Colonic mucosa (tissue), 4 donors: ENCODE data around the gene STARD10. TPM values are rescaled to one million over a fixed set of nuclear protein-coding genes. Genes with fewer than 3 reads are reported as not detected.

Experiments used
- DNase-seq: peaks from one replicate; pipeline ENCODE4 v3.0.0-alpha.2; 2020
- H3K27ac ChIP-seq: fragments of 200-600 bp; one replicate; pipeline ENCODE4 v1.8.0; 2021
- H3K27me3 ChIP-seq: fragments of 200-600 bp; one replicate; pipeline ENCODE4 v1.8.0; 2021
- H3K36me3 ChIP-seq: fragments of 200-600 bp; one replicate; pipeline ENCODE4 v1.8.0; 2021
- H3K4me1 ChIP-seq: fragments of 200-600 bp; one replicate; pipeline ENCODE4 v1.8.0; 2021; ENCODE audit warnings: mild to moderate bottlenecking
- H3K4me3 ChIP-seq: fragments of 200-600 bp; one replicate; pipeline ENCODE4 v1.8.0; 2021
- H3K9ac ChIP-seq, 2 donors: one replicate each; pipeline ENCODE4 v1.7.0; 2013; ENCODE audit warnings: control low read depth in 2 of 2, low read depth in 2 of 2, low read length in 2 of 2
- H3K9me3 ChIP-seq: fragments of 200-600 bp; one replicate; pipeline ENCODE4 v1.8.0; 2021
- intact Hi-C: fragments of 100-400 bp; cut with DNase I; formaldehyde crosslinking; loops from one replicate; pipeline ENCODE4 v1.14.1; 2022
- total RNA-seq, 2 donors: library from RNA; stranded (reverse); fragmentation: NEBNext Ultra II Directional in 1 of 2; extraction: Animal tissue kit (Norgen Biotek cat#: 25700) in 1 of 2; gene quantifications; one replicate each; pipeline ENCODE4 v1.2.1, GENCODE V29; 2021
- TF ChIP-seq, protein P1 (sequence below): fragments of 200-600 bp; IDR thresholded peaks from one replicate; pipeline ENCODE4 v1.8.0; 2022; ENCODE audit warnings: antibody characterized with exemption, mild to moderate bottlenecking
- donor health status: healthy.
- donor health status: DM: no; HTN: no; CAD: no.
- donor health status: DM: no; HTN: no; CAD: no.

STARD10 gene
- total RNA-seq, 2 donors from 2014 or later: 519 to 905 TPM

DNA sequence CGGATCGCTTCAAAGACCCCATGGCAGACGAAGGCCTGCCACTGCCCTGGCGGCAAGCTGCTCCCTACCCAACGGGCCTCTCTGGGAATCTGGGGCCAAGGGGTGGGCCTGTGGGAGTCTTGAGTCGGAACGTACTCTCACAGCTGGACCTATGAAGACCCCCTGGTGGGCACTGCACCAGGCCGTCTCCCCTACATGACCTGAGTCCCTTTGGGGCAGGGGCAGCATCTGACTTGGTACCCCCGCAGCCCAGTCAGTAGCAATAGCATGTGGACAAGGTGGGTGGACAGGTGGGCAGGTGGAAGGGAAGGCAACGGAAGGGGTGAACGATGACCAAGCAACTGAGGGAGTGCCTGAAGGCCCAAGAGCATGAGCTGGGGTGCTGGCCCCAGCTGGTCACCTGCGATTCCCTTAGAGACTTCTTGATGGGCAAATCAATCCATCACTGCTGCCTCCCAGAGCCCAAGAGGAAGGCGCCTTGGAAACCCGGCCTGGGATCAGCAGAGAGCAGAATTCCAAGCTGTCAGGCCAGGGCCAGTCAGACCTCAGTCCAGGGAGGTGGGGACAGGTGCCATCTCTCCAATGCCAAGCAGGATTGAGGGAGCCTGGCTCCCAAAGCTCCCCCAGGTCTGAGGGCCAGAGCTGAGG, 76.9 kb downstream of the STARD10 start:
- no peak overlapping the region for H3K27ac ChIP-seq
- H3K9me3 ChIP-seq: no peaks in the 10 kb centered on the region
- H3K9ac ChIP-seq: no peak overlapping the region
- no peak for DNase-seq
- TF ChIP-seq, protein P1, sequence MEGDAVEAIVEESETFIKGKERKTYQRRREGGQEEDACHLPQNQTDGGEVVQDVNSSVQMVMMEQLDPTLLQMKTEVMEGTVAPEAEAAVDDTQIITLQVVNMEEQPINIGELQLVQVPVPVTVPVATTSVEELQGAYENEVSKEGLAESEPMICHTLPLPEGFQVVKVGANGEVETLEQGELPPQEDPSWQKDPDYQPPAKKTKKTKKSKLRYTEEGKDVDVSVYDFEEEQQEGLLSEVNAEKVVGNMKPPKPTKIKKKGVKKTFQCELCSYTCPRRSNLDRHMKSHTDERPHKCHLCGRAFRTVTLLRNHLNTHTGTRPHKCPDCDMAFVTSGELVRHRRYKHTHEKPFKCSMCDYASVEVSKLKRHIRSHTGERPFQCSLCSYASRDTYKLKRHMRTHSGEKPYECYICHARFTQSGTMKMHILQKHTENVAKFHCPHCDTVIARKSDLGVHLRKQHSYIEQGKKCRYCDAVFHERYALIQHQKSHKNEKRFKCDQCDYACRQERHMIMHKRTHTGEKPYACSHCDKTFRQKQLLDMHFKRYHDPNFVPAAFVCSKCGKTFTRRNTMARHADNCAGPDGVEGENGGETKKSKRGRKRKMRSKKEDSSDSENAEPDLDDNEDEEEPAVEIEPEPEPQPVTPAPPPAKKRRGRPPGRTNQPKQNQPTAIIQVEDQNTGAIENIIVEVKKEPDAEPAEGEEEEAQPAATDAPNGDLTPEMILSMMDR: no peak
- H3K36me3 ChIP-seq: no peaks in the 10 kb centered on the region
- no peaks in the 10 kb centered on the region for H3K27me3 ChIP-seq
- intact Hi-C loops: no loop called here
- H3K4me1 ChIP-seq: peaks cover 18% of the 10 kb centered on the region
- H3K4me3 ChIP-seq: no peak overlapping the region

DNA sequence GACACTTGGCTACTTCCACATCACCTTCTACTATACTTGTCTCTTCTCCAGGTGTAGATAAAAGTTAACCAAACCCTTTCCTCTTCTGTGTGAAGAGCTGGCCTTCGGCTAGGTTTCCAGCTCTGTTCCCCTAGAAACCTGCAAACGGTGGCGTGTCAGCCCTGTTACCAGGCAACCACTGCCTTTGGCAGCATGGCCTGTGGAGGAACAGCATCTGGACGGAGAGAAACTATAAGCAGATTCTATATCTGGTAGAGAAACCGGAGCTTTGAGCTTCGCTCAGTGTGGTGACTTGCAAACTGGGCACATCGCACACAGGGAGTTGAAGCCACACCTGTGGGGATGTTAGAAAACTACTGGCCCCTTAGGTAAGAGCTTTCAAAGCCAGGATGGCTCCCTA, 77.6 kb downstream of the STARD10 start:
- Histone ChIP-seq H3K27ac (no peak overlapping the region), H3K9ac (no peak overlapping the region), H3K27me3 (no peaks in the 10 kb centered on the region), H3K4me1 (peaks cover 18% of the 10 kb centered on the region), H3K4me3 (no peak overlapping the region), H3K9me3 (no peaks in the 10 kb centered on the region), H3K36me3 (no peaks in the 10 kb centered on the region)
- intact Hi-C loops: no loop called here
- no peak for DNase-seq
- TF ChIP-seq, protein P1: no peak

DNA sequence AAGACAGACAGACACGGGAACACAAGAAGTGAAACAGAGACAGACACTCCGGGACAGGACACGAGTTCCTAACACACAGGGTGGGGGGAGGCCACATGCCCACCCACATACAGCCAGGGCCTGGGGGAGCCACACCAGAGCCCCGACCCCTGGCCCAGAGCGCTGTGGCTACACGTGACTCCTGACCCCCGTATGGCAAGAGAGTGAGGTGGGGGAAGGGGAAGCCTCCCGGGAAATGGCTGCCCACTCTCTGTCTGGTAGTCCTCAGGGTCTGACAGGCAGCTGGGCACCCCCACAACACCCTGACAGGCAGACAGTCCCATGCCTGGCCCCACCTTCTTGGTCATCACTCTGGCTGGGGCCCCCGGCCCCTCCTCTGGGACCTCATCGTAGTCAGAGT, 81.0 kb downstream of the STARD10 start:
- Histone ChIP-seq H3K27ac (no peak overlapping the region), H3K36me3 (peaks cover 5% of the 10 kb centered on the region), H3K9ac (no peak overlapping the region), H3K4me3 (no peak overlapping the region), H3K9me3 (no peaks in the 10 kb centered on the region), H3K4me1 (no peaks in the 10 kb centered on the region), H3K27me3 (no peaks in the 10 kb centered on the region)
- TF ChIP-seq, protein P1: no peak
- no peak for DNase-seq
- intact Hi-C loops: no loop called here

DNA sequence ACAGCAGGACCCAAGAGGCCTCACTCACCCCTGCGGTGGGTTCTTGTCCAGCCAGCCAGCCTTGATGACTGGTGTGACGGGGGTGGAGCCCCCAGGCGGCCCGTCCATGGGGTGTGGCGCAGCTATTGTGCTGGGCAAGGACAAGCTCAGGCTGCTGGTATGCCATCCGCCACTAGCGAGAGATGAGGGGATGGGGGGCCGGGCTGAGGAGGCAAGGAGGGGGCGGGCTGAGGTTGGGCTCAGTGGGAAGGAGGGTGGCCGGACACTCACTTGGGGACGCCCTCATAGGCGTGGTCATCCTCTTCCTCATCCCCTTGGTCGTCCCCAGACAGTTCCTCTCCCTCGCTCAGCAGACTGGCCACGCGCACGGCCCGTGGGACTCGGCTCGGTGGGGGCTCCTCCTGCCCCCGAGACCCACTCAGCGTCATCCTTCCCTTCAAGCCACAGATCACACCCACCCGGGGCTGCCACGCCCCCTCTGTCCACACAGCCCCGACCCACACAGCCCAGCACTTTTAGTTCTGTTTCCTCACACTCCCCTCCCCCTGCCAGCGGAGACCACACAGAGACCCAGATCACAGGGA, 81.6 kb downstream of the STARD10 start:
- Histone ChIP-seq H3K9ac (no peak overlapping the region), H3K4me3 (no peak overlapping the region), H3K9me3 (no peaks in the 10 kb centered on the region), H3K27ac (no peak overlapping the region), H3K36me3 (peaks cover 5% of the 10 kb centered on the region), H3K4me1 (no peaks in the 10 kb centered on the region), H3K27me3 (no peaks in the 10 kb centered on the region)
- TF ChIP-seq, protein P1: no peak
- intact Hi-C loops: no loop called here
- DNase-seq: peak; percentile 42

DNA sequence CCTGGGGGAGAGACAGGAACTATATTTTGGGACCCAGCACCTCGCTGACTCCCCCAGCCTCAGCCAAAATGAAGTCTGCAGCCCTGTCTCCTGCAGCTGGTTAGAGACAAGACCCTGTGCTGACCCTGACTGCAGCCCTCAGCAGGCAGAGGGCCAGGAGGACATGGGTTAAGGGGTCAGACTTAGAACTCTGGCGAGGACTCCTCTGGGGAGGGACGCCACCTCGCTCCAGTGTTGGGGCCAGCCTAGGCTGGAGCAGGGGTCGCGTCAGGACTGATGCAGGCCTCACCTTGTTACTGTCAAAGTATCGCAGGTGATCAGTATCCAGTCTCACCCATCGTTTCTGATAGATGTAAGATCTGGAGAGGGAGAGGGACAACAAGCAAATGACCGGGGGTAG, 82.7 kb downstream of the STARD10 start:
- Histone ChIP-seq H3K27me3 (no peaks in the 10 kb centered on the region), H3K36me3 (peaks cover 5% of the 10 kb centered on the region), H3K9me3 (no peaks in the 10 kb centered on the region), H3K9ac (no peak overlapping the region), H3K4me1 (no peaks in the 10 kb centered on the region), H3K27ac (no peak overlapping the region), H3K4me3 (no peak overlapping the region)
- TF ChIP-seq, protein P1: no peak
- DNase-seq: no peak
- intact Hi-C loops: no loop called here
